ENCODE results near the gene PRKG1.

The PRKG1 gene

GRCh38 chr10:51878695-51879094 is 804.4 kb downstream of the PRKG1 start:
- DNase-seq: no peak
- Histone ChIP-seq H4K91ac (ENCODE audit: low read depth, low read length) (no peak overlapping the region), H3K27me3 (ENCODE audit: insufficient read depth, low read length) (no peaks in the 10 kb centered on the region), H2AFZ (ENCODE audit: insufficient read depth, low read length, poor library complexity) (no peak overlapping the region), H3K9ac (ENCODE audit: low read length) (no peak overlapping the region), H3K79me1 (ENCODE audit: low read length) (peaks cover 8% of the 10 kb centered on the region), H2BK5ac (ENCODE audit: low read depth, low read length, poor library complexity) (no peak overlapping the region), H3K4ac (ENCODE audit: low read depth, low read length) (no peak overlapping the region), H4K12ac (ENCODE audit: low read depth, low read length) (no peak overlapping the region), H4K8ac (ENCODE audit: low read depth, low read length) (no peak overlapping the region), H3K36me3 (ENCODE audit: control insufficient read depth in 1 of 2, insufficient read depth in 2 of 2, low read length in 2 of 2) (no peaks in the 10 kb centered on the region), H3K4me2 (ENCODE audit: low read length) (no peak overlapping the region), H3K23ac (ENCODE audit: low read length) (no peak overlapping the region), H3K4me3 (ENCODE audit: low read depth, low read length) (no peak overlapping the region), H3K27ac (ENCODE audit: low read depth, low read length) (peak overlapping the region; percentile 21), H3K9me3 (ENCODE audit: insufficient read depth, low read depth, low read length) (no peaks in the 10 kb centered on the region), H3K14ac (ENCODE audit: low read length) (no peak overlapping the region), H2BK12ac (ENCODE audit: low read length) (no peak overlapping the region), H2BK120ac (ENCODE audit: insufficient read depth, low read length, poor library complexity) (no peak overlapping the region), H3K4me1 (ENCODE audit: control insufficient read depth in 1 of 2, insufficient read depth in 2 of 2, low read length in 2 of 2) (peaks cover 0 to 5% of the 10 kb centered on the region in 2 experiments), H3K18ac (ENCODE audit: low read length) (no peak overlapping the region), H3K79me2 (ENCODE audit: control insufficient read depth, insufficient read depth, low read length, poor library complexity) (no peaks in the 10 kb centered on the region), H2AK5ac (ENCODE audit: low read length) (no peak overlapping the region)

DNA sequence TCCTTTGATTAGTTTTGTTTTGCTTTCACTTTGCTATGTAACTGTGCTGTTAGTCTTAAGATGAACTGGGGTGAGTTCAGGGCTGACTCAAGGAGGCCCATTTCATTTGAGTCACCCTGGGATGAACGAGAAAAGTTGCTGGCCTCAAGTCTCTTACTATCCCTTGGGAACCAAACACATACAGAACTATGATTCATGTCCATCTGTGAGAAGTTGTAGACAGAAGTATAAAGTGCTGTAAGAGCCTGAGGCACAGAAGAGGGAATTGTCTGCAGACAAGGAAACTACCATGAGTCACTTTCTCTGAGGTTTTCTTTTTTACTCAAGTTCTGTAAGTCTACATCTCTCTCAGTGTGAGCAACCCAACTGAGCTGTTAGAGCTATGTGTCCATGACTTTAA is 805.0 kb downstream of the PRKG1 start:
- no peak overlapping the region for H3K4me3 ChIP-seq (ENCODE audit: low read depth, low read length)
- H3K36me3 ChIP-seq (ENCODE audit: control insufficient read depth in 1 of 2, insufficient read depth in 2 of 2, low read length in 2 of 2): no peaks in the 10 kb centered on the region
- no peak overlapping the region for H4K8ac ChIP-seq (ENCODE audit: low read depth, low read length)
- peaks cover 8% of the 10 kb centered on the region for H3K79me1 ChIP-seq (ENCODE audit: low read length)
- H4K12ac ChIP-seq (ENCODE audit: low read depth, low read length): no peak overlapping the region
- no peak overlapping the region for H2AFZ ChIP-seq (ENCODE audit: insufficient read depth, low read length, poor library complexity)
- no peak overlapping the region for H2BK12ac ChIP-seq (ENCODE audit: low read length)
- no peak overlapping the region for H4K91ac ChIP-seq (ENCODE audit: low read depth, low read length)
- H3K23ac ChIP-seq (ENCODE audit: low read length): no peak overlapping the region
- no peak overlapping the region for H3K4me2 ChIP-seq (ENCODE audit: low read length)
- no peak overlapping the region for H3K18ac ChIP-seq (ENCODE audit: low read length)
- peaks cover 0 to 5% of the 10 kb centered on the region in 2 experiments for H3K4me1 ChIP-seq (ENCODE audit: control insufficient read depth in 1 of 2, insufficient read depth in 2 of 2, low read length in 2 of 2)
- H3K9me3 ChIP-seq (ENCODE audit: insufficient read depth, low read depth, low read length): no peaks in the 10 kb centered on the region
- H2BK5ac ChIP-seq (ENCODE audit: low read depth, low read length, poor library complexity): no peak overlapping the region
- peak overlapping the region; percentile 82 for H3K27ac ChIP-seq (ENCODE audit: low read depth, low read length)
- no peak overlapping the region for H3K9ac ChIP-seq (ENCODE audit: low read length)
- peak; percentile 43 to 65 for DNase-seq
- H3K27me3 ChIP-seq (ENCODE audit: insufficient read depth, low read length): no peaks in the 10 kb centered on the region
- no peak overlapping the region for H2AK5ac ChIP-seq (ENCODE audit: low read length)
- no peak overlapping the region for H2BK120ac ChIP-seq (ENCODE audit: insufficient read depth, low read length, poor library complexity)
- H3K4ac ChIP-seq (ENCODE audit: low read depth, low read length): no peak overlapping the region
- H3K14ac ChIP-seq (ENCODE audit: low read length): no peak overlapping the region
- WGBS (ENCODE audit: extremely low coverage, insufficient coverage, insufficient read length): no CpG with 5 or more reads among the region's 1 CpG
- H3K79me2 ChIP-seq (ENCODE audit: control insufficient read depth, insufficient read depth, low read length, poor library complexity): no peaks in the 10 kb centered on the region

DNA sequence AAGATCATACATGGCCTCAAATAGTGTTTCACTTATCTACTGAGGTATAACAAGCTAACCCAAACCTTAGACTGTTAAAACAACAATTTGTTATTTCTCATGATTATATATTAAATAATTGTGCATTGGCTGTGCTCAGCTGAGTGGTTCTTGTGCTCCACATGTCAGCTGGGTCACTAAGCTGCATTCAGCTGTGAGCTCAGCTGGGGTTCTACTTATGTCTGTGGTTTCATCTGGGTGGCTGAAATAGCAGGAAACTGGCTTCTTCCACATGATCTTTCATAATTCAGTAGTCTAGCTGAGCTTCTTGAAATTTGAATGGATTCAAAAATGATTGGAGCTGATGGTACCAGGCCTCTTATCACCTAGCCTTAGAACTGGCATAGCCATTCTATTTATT is 806.9 kb downstream of the PRKG1 start:
- Histone ChIP-seq H4K8ac (ENCODE audit: low read depth, low read length) (no peak overlapping the region), H3K36me3 (ENCODE audit: control insufficient read depth in 1 of 2, insufficient read depth in 2 of 2, low read length in 2 of 2) (no peaks in the 10 kb centered on the region), H3K4me2 (ENCODE audit: low read length) (no peak overlapping the region), H4K91ac (ENCODE audit: low read depth, low read length) (no peak overlapping the region), H2BK120ac (ENCODE audit: insufficient read depth, low read length, poor library complexity) (no peak overlapping the region), H3K14ac (ENCODE audit: low read length) (no peak overlapping the region), H3K27ac (ENCODE audit: low read depth, low read length) (no peak overlapping the region), H3K79me2 (ENCODE audit: control insufficient read depth, insufficient read depth, low read length, poor library complexity) (no peaks in the 10 kb centered on the region), H3K4me1 (ENCODE audit: control insufficient read depth in 1 of 2, insufficient read depth in 2 of 2, low read length in 2 of 2) (peaks cover 0 to 5% of the 10 kb centered on the region in 2 experiments), H3K23ac (ENCODE audit: low read length) (no peak overlapping the region), H2AK5ac (ENCODE audit: low read length) (no peak overlapping the region), H2BK12ac (ENCODE audit: low read length) (no peak overlapping the region), H4K12ac (ENCODE audit: low read depth, low read length) (no peak overlapping the region), H3K27me3 (ENCODE audit: insufficient read depth, low read length) (no peaks in the 10 kb centered on the region), H2BK5ac (ENCODE audit: low read depth, low read length, poor library complexity) (no peak overlapping the region), H3K4ac (ENCODE audit: low read depth, low read length) (no peak overlapping the region), H3K9ac (ENCODE audit: low read length) (no peak overlapping the region), H3K4me3 (ENCODE audit: low read depth, low read length) (no peak overlapping the region), H3K18ac (ENCODE audit: low read length) (no peak overlapping the region), H3K9me3 (ENCODE audit: insufficient read depth, low read depth, low read length) (no peaks in the 10 kb centered on the region), H3K79me1 (ENCODE audit: low read length) (peaks cover 8% of the 10 kb centered on the region), H2AFZ (ENCODE audit: insufficient read depth, low read length, poor library complexity) (no peak overlapping the region)
- DNase-seq: no peak

- Histone ChIP-seq H2BK12ac (ENCODE audit: low read length) (no peak overlapping the region), H4K91ac (ENCODE audit: low read depth, low read length) (no peak overlapping the region), H3K4me1 (ENCODE audit: control insufficient read depth in 1 of 2, insufficient read depth in 2 of 2, low read length in 2 of 2) (no peaks in the 10 kb centered on the region), H3K23ac (ENCODE audit: low read length) (no peak overlapping the region), H3K18ac (ENCODE audit: low read length) (no peak overlapping the region), H3K4ac (ENCODE audit: low read depth, low read length) (no peak overlapping the region), H3K79me1 (ENCODE audit: low read length) (no peaks in the 10 kb centered on the region), H3K27me3 (ENCODE audit: insufficient read depth, low read length) (no peaks in the 10 kb centered on the region), H3K79me2 (ENCODE audit: control insufficient read depth, insufficient read depth, low read length, poor library complexity) (no peaks in the 10 kb centered on the region), H3K4me2 (ENCODE audit: low read length) (no peak overlapping the region), H3K14ac (ENCODE audit: low read length) (no peak overlapping the region), H2BK5ac (ENCODE audit: low read depth, low read length, poor library complexity) (no peak overlapping the region), H3K4me3 (ENCODE audit: low read depth, low read length) (no peak overlapping the region), H3K36me3 (ENCODE audit: control insufficient read depth in 1 of 2, insufficient read depth in 2 of 2, low read length in 2 of 2) (no peaks in the 10 kb centered on the region), H3K9ac (ENCODE audit: low read length) (no peak overlapping the region), H4K12ac (ENCODE audit: low read depth, low read length) (no peak overlapping the region), H2BK120ac (ENCODE audit: insufficient read depth, low read length, poor library complexity) (no peak overlapping the region), H4K8ac (ENCODE audit: low read depth, low read length) (no peak overlapping the region), H2AFZ (ENCODE audit: insufficient read depth, low read length, poor library complexity) (no peak overlapping the region), H2AK5ac (ENCODE audit: low read length) (no peak overlapping the region), H3K9me3 (ENCODE audit: insufficient read depth, low read depth, low read length) (peaks cover 2% of the 10 kb centered on the region), H3K27ac (ENCODE audit: low read depth, low read length) (no peak overlapping the region)
- no CpG with 5 or more reads among the region's 4 CpGs for WGBS (ENCODE audit: extremely low coverage, insufficient coverage, insufficient read length)
- DNase-seq: no peak
Observed at GRCh38 chr10:51886438-51887068, 812.3 kb downstream of the PRKG1 start.

All from trophoblast cell (in vitro differentiated cells and primary cell).